Measurements from ENCODE around the gene PRDM15. TPM values are rescaled to one million over a fixed set of nuclear protein-coding genes. Genes with fewer than 3 reads are reported as not detected.

Gene PRDM15
- total RNA-seq, 1 donor from 2014 or later: 4.9 TPM

- DNase-seq (ENCODE audit: low read depth): no peak
- TF ChIP-seq CTCF (conservative IDR thresholded peaks at IDR 0.05; ENCODE audit: low read depth, low read length): no peak
- H3K4me3 ChIP-seq (ENCODE audit: low read depth, low read length): no peak overlapping the region
These were observed 56.0 kb downstream of the PRDM15 start for GRCh38 chr21:41823166-41823565.

- H3K4me3 ChIP-seq (ENCODE audit: low read depth, low read length): no peak overlapping the region
- no peak for DNase-seq (ENCODE audit: low read depth)
- TF ChIP-seq CTCF (conservative IDR thresholded peaks at IDR 0.05; ENCODE audit: low read depth, low read length): no peak
These were observed 57.2 kb downstream of the PRDM15 start for GRCh38 chr21:41821756-41822431.

DNA sequence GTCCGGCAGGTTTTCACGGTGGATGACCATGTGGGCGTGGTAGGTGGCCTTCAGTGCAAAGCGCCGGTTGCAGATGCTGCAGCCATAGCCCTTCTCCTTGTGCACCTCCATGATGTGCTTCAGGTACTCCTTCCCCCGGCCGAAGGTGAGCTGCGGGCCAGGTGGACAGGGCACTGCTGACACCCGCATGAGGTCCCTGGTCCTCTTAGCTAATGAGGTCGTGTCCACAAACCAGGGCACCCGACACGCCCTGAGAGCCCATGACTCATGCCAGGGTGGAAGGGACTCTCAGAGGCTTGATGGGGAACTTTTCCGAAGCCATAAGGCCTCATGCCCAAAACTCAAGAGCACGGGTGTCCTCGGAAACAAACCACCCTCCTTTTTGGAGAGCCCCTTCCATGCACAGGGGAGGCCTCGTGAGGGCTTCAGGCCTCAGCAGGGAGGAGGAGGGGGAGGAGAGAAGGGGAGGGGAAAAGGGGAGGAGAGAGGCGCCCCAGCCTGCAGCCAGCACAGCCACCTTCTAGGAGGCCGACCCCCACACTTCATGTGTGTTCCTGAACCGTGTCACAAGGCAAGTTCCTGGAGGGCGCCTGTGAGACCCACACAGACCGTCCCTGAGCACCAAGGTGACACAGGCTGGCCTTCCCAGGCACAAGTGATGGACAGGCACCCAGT lies 57.9 kb downstream of the PRDM15 start:
- no peak for TF ChIP-seq CTCF (conservative IDR thresholded peaks at IDR 0.05; ENCODE audit: low read depth, low read length)
- no peak overlapping the region for H3K4me3 ChIP-seq (ENCODE audit: low read depth, low read length)
- DNase-seq (ENCODE audit: low read depth): no peak

GRCh38 chr21:41820384-41821080 lies 58.6 kb downstream of the PRDM15 start:
- TF ChIP-seq CTCF (conservative IDR thresholded peaks at IDR 0.05; ENCODE audit: low read depth, low read length): no peak
- no peak overlapping the region for H3K4me3 ChIP-seq (ENCODE audit: low read depth, low read length)
- no peak for DNase-seq (ENCODE audit: low read depth)

- no peak for DNase-seq (ENCODE audit: low read depth)
- TF ChIP-seq CTCF (conservative IDR thresholded peaks at IDR 0.05; ENCODE audit: low read depth, low read length): no peak
- H3K4me3 ChIP-seq (ENCODE audit: low read depth, low read length): no peak overlapping the region
These were observed 59.3 kb downstream of the PRDM15 start for GRCh38 chr21:41819856-41820281.

DNA sequence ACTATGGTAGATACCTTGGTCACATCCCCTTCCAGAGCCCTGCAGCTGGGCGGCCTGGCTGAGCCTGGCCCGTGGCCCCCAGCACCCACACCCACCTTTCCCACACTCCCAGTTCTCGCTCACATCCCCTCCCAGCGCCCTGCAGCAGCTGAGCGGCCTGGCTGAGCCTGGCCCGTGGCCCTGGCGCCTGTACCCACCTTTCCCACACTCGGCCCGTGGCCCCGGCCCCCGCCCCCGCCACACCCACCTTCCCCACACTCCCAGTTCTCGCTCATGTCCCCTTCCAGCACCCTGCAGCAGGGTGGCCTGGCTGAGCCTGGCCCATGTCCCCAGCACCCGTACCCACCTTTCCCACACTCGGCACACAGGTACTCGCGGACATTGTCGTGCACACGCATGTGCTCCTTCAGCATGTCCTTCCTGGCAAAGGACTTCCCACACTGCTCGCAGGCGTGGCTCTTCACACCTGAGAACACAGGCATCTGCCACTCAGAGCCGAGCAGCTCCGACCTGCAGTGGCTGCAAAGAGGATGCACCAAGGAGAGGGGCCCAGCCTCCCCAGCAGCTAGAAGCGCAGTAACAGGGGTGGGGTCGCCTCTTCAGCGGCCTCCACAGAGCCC lies 59.8 kb downstream of the PRDM15 start:
- no peak for TF ChIP-seq CTCF (conservative IDR thresholded peaks at IDR 0.05; ENCODE audit: low read depth, low read length)
- no peak for DNase-seq (ENCODE audit: low read depth)
- H3K4me3 ChIP-seq (ENCODE audit: low read depth, low read length): no peak overlapping the region
